Fibroblast of lung (primary cell): ENCODE measurements around the gene ICA1L.

Experiments used
- EZH2 ChIP-seq: IDR thresholded peaks from 2 replicates; pipeline ENCODE4 v1.5.1; 2012; ENCODE audit warnings: low read length, control low read depth, mild to moderate bottlenecking; ENCODE audit errors: missing control alignments
- TF ChIP-seq, protein P1 (sequence below), 2 donors: IDR thresholded peaks in 1 of 2; conservative IDR thresholded peaks in 1 of 2; 1 replicate in 1 of 2; 2 replicates in 1 of 2; pipeline ENCODE4 v1.5.1; 2011 to 2012; ENCODE audit warnings: low read length in 2 of 2, control low read depth in 1 of 2, inconsistent platforms in 1 of 2, low read depth in 1 of 2, mild to moderate bottlenecking in 1 of 2

DNA sequence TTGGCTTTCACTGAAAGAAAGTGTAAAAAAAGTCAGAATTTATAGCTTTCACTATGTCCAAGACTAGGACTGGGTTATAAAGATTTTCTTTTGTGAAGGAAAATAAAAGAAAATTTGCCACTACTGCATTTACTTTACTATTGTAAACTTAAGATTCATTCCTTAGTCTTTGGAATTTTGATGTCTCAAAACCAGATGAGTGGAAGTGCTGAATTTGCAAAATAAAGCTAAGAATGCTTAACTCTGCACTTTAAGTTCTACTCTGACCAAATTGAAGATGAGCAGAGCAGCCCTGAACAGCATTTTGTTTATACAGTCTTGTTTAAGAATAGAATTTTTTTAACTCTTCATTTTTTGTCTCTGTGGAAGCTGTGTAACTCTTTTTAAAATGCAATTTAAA, 102.4 kb downstream of the ICA1L start:
- TF ChIP-seq, protein P1, sequence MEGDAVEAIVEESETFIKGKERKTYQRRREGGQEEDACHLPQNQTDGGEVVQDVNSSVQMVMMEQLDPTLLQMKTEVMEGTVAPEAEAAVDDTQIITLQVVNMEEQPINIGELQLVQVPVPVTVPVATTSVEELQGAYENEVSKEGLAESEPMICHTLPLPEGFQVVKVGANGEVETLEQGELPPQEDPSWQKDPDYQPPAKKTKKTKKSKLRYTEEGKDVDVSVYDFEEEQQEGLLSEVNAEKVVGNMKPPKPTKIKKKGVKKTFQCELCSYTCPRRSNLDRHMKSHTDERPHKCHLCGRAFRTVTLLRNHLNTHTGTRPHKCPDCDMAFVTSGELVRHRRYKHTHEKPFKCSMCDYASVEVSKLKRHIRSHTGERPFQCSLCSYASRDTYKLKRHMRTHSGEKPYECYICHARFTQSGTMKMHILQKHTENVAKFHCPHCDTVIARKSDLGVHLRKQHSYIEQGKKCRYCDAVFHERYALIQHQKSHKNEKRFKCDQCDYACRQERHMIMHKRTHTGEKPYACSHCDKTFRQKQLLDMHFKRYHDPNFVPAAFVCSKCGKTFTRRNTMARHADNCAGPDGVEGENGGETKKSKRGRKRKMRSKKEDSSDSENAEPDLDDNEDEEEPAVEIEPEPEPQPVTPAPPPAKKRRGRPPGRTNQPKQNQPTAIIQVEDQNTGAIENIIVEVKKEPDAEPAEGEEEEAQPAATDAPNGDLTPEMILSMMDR (conservative IDR thresholded peaks at IDR 0.05 in 1 of 2, IDR thresholded peaks at IDR 0.05 in 1 of 2; ENCODE audit: low read depth in 1 of 2, low read length in 2 of 2), result no peak
- TF ChIP-seq EZH2, result no peak
